Measurements from ENCODE around the gene ADORA1. TPM values are rescaled to one million over a fixed set of nuclear protein-coding genes. Genes with fewer than 3 reads are reported as not detected.

ADORA1 gene
- polyA plus RNA-seq, 1 donor (not counting 4 experiments of a cell fraction or from before 2014, with no cell fraction given), result 0.09 TPM

GRCh38 chr1:203159844-203160243, 32.3 kb downstream of the ADORA1 start:
- FAIRE-seq, result no peak
- H3K27me3 ChIP-seq (ENCODE audit: control insufficient read depth, extremely low read depth, insufficient read depth, low read length), result peaks cover 24% of the 10 kb centered on the region
- dilution Hi-C loops (cut with MboI; ENCODE audit: extremely low pct_ligation_motif_present, low sequenced_read_pairs), result no loop called here
- H3K79me2 ChIP-seq (ENCODE audit: control insufficient read depth, insufficient read depth, low read length), result no peaks in the 10 kb centered on the region
- H2AFZ ChIP-seq (ENCODE audit: control insufficient read depth, low read length), result no peak overlapping the region
- TF ChIP-seq CTCF (optimal IDR thresholded peaks at IDR 0.05 in 1 of 3, IDR thresholded peaks at IDR 0.05 in 1 of 3, conservative IDR thresholded peaks at IDR 0.05 in 1 of 3; ENCODE audit: extremely low read depth in 1 of 3, insufficient read depth in 2 of 3, low read length in 3 of 3), result no peak
- no peak for TF ChIP-seq EZH2 (IDR thresholded peaks at IDR 0.05; ENCODE audit: low read length)
- no peak overlapping the region for H3K27ac ChIP-seq (ENCODE audit: control insufficient read depth, insufficient read depth, low read length)
- no peaks in the 10 kb centered on the region for H3K36me3 ChIP-seq (ENCODE audit: control insufficient read depth in 2 of 2, extremely low read depth in 1 of 2, insufficient read depth in 2 of 2, low read length in 2 of 2)
- H3K4me3 ChIP-seq (ENCODE audit: control insufficient read depth in 2 of 3, extremely low read depth in 1 of 3, insufficient read depth in 2 of 3, low read depth in 1 of 3, low read length in 3 of 3), result no peak overlapping the region
- H3K9me3 ChIP-seq (ENCODE audit: control insufficient read depth, low read depth, low read length), result peaks cover 3% of the 10 kb centered on the region
- no peak overlapping the region for H3K9ac ChIP-seq (ENCODE audit: control insufficient read depth, extremely low read depth, insufficient read depth, low read length)
- DNase-seq (ENCODE audit: low read depth, low spot score), result no peak
- no peaks in the 10 kb centered on the region for H4K20me1 ChIP-seq (ENCODE audit: control insufficient read depth, extremely low read depth, insufficient read depth, low read length)
- H3K9me1 ChIP-seq (ENCODE audit: control insufficient read depth, extremely low read depth, insufficient read depth, low read length), result no peaks in the 10 kb centered on the region
- no peak overlapping the region for H3K4me2 ChIP-seq (ENCODE audit: control insufficient read depth, extremely low read depth, insufficient read depth, low read depth, low read length)
- no peaks in the 10 kb centered on the region for H3K4me1 ChIP-seq (ENCODE audit: control insufficient read depth, extremely low read depth, insufficient read depth, low read length)

DNA sequence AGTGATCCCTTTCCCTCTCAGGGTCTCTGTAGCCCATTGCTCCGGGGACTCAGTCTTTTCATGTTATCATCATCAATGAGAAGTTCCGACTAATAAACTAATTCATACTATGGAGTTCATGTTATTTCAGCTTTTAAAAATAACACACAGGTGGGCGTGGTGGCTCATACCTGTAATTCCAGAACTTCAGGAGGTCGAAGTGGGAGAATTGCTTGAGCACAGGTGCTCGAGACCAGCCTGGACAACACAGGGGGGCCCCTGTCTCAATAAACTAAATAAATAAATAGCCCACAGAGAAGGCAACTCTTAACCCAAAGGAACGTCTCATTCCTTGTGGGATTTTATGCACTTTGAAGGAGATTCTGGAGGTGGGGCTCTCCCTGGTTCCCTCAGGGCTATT, 33.6 kb downstream of the ADORA1 start:
- peaks cover 24% of the 10 kb centered on the region for H3K27me3 ChIP-seq (ENCODE audit: control insufficient read depth, extremely low read depth, insufficient read depth, low read length)

More for the DNA sequence above, 33.6 kb downstream of the ADORA1 start:
- dilution Hi-C loops (cut with MboI; ENCODE audit: extremely low pct_ligation_motif_present, low sequenced_read_pairs), result no loop called here
- peaks cover 3% of the 10 kb centered on the region for H3K9me3 ChIP-seq (ENCODE audit: control insufficient read depth, low read depth, low read length)
- no peaks in the 10 kb centered on the region for H3K4me1 ChIP-seq (ENCODE audit: control insufficient read depth, extremely low read depth, insufficient read depth, low read length)
- no peak overlapping the region for H3K9ac ChIP-seq (ENCODE audit: control insufficient read depth, extremely low read depth, insufficient read depth, low read length)
- H2AFZ ChIP-seq (ENCODE audit: control insufficient read depth, low read length), result no peak overlapping the region
- TF ChIP-seq EZH2 (IDR thresholded peaks at IDR 0.05; ENCODE audit: low read length), result no peak
- TF ChIP-seq CTCF (optimal IDR thresholded peaks at IDR 0.05 in 1 of 3, IDR thresholded peaks at IDR 0.05 in 1 of 3, conservative IDR thresholded peaks at IDR 0.05 in 1 of 3; ENCODE audit: extremely low read depth in 1 of 3, insufficient read depth in 2 of 3, low read length in 3 of 3), result no peak
- no peak overlapping the region for H3K4me2 ChIP-seq (ENCODE audit: control insufficient read depth, extremely low read depth, insufficient read depth, low read depth, low read length)
- H3K79me2 ChIP-seq (ENCODE audit: control insufficient read depth, insufficient read depth, low read length), result no peaks in the 10 kb centered on the region
- no peak overlapping the region for H3K4me3 ChIP-seq (ENCODE audit: control insufficient read depth in 2 of 3, extremely low read depth in 1 of 3, insufficient read depth in 2 of 3, low read depth in 1 of 3, low read length in 3 of 3)
- no peaks in the 10 kb centered on the region for H3K9me1 ChIP-seq (ENCODE audit: control insufficient read depth, extremely low read depth, insufficient read depth, low read length)
- DNase-seq (ENCODE audit: low read depth, low spot score) (no peak), FAIRE-seq (no peak)
- H3K27ac ChIP-seq (ENCODE audit: control insufficient read depth, insufficient read depth, low read length), result no peak overlapping the region
- H3K36me3 ChIP-seq (ENCODE audit: control insufficient read depth in 2 of 2, extremely low read depth in 1 of 2, insufficient read depth in 2 of 2, low read length in 2 of 2), result no peaks in the 10 kb centered on the region
- no peaks in the 10 kb centered on the region for H4K20me1 ChIP-seq (ENCODE audit: control insufficient read depth, extremely low read depth, insufficient read depth, low read length)
